SK-N-MC (cell line): ENCODE measurements around the gene KAT8.

Experiments
- DNase-seq: peaks from one replicate; pipeline ENCODE4 v3.0.0-alpha.2; 2011; ENCODE audit warnings: low read depth, low spot score
- H3K27ac ChIP-seq: fragments of 200-600 bp; sonication (generic); 2 replicates; pipeline ENCODE4 v1.5.1; 2016; ENCODE audit warnings: mixed run types
- H3K36me3 ChIP-seq: fragments of 200-600 bp; sonication (generic); 2 replicates; pipeline ENCODE4 v1.6.1; 2017; ENCODE audit warnings: antibody characterized with exemption, low read length, mixed read lengths; ENCODE audit not compliant: insufficient read depth
- H3K4me3 ChIP-seq: fragments of 200-600 bp; sonication (generic); 2 replicates; pipeline ENCODE4 v1.5.1; 2016
- H3K9ac ChIP-seq: fragments of 200-600 bp; sonication (generic); 2 replicates; pipeline ENCODE4 v1.8.0; 2017; ENCODE audit warnings: mixed run types, mixed read lengths; ENCODE audit not compliant: insufficient read length
- H3K9me3 ChIP-seq: fragments of 200-600 bp; sonication (generic); 2 replicates; pipeline ENCODE4 v1.6.1; 2017; ENCODE audit warnings: low read depth, mild to moderate bottlenecking, antibody characterized with exemption, low read length, moderate library complexity, mixed read lengths
- EZH2 ChIP-seq: fragments of 200-600 bp; sonication (generic); IDR thresholded peaks from one replicate; pipeline ENCODE4 v1.6.1; 2017; ENCODE audit warnings: antibody characterized with exemption
- FOXP2 ChIP-seq: optimal IDR thresholded peaks from 2 replicates; pipeline ENCODE3; 2011; ENCODE audit warnings: mild to moderate bottlenecking, moderate library complexity; ENCODE audit not compliant: insufficient read depth; ENCODE audit errors: extremely low read length, control extremely low read depth
- POLR2AphosphoS5 ChIP-seq: IDR thresholded peaks from 2 replicates; pipeline ENCODE4 v1.6.1; 2012; ENCODE audit warnings: mild to moderate bottlenecking, low read depth, low read length, borderline replicate concordance

The KAT8 gene

GRCh38 chr16:31077024-31077423, 40.4 kb upstream of the KAT8 start:
- Histone ChIP-seq H3K27ac (no peak overlapping the region), H3K9ac (no peak overlapping the region), H3K36me3 (peaks cover 46% of the 10 kb centered on the region; the same call in 1 of the 2 replicates), H3K4me3 (no peak overlapping the region), H3K9me3 (no peaks in the 10 kb centered on the region)
- TF ChIP-seq FOXP2 = no peak
- no peak for TF ChIP-seq EZH2
- no peak for TF ChIP-seq POLR2AphosphoS5
- no peak for DNase-seq

- TF ChIP-seq FOXP2 (no peak), EZH2 (no peak), POLR2AphosphoS5 (no peak)
- Histone ChIP-seq H3K27ac (no peak overlapping the region), H3K4me3 (no peak overlapping the region), H3K9me3 (no peaks in the 10 kb centered on the region), H3K9ac (no peak overlapping the region), H3K36me3 (peaks cover 46% of the 10 kb centered on the region; the same call in 1 of the 2 replicates)
- no peak for DNase-seq
Measured at GRCh38 chr16:31077592-31078396, 39.7 kb upstream of the KAT8 start.

GRCh38 chr16:31078597-31079341, 38.7 kb upstream of the KAT8 start:
- Histone ChIP-seq H3K9ac (no peak overlapping the region), H3K4me3 (no peak overlapping the region), H3K9me3 (no peaks in the 10 kb centered on the region), H3K36me3 (peaks cover 46% of the 10 kb centered on the region; the same call in 1 of the 2 replicates), H3K27ac (no peak overlapping the region)
- no peak for TF ChIP-seq POLR2AphosphoS5
- no peak for TF ChIP-seq FOXP2
- no peak for TF ChIP-seq EZH2
- DNase-seq = no peak

- Histone ChIP-seq H3K9ac (no peak overlapping the region), H3K36me3 (peaks cover 46% of the 10 kb centered on the region; the same call in 1 of the 2 replicates), H3K27ac (no peak overlapping the region), H3K9me3 (no peaks in the 10 kb centered on the region), H3K4me3 (no peak overlapping the region)
- no peak for DNase-seq
- TF ChIP-seq FOXP2 = no peak
- TF ChIP-seq EZH2 = no peak
- no peak for TF ChIP-seq POLR2AphosphoS5
Measured at GRCh38 chr16:31079342-31079944, 38.0 kb upstream of the KAT8 start.

- no peak overlapping the region for H3K9ac ChIP-seq
- H3K4me3 ChIP-seq = no peak overlapping the region
- H3K9me3 ChIP-seq = no peaks in the 10 kb centered on the region
- peaks cover 46% of the 10 kb centered on the region; the same call in 1 of the 2 replicates for H3K36me3 ChIP-seq
- no peak for DNase-seq
- TF ChIP-seq POLR2AphosphoS5 (no peak), EZH2 (no peak), FOXP2 (no peak)
- H3K27ac ChIP-seq = no peak overlapping the region
Measured at GRCh38 chr16:31080035-31080629, 37.3 kb upstream of the KAT8 start.

- DNase-seq = no peak
- no peak overlapping the region for H3K4me3 ChIP-seq
- H3K9me3 ChIP-seq = no peaks in the 10 kb centered on the region
- peaks cover 46% of the 10 kb centered on the region; the same call in 1 of the 2 replicates for H3K36me3 ChIP-seq
- no peak overlapping the region for H3K9ac ChIP-seq
- no peak overlapping the region for H3K27ac ChIP-seq
- no peak for TF ChIP-seq POLR2AphosphoS5
- TF ChIP-seq FOXP2 = no peak
- no peak for TF ChIP-seq EZH2
Measured at GRCh38 chr16:31080756-31081419, 36.6 kb upstream of the KAT8 start.

- no peak for TF ChIP-seq FOXP2
- TF ChIP-seq POLR2AphosphoS5 = peak; percentile 20; the same call in 1 of the 2 replicates
- Histone ChIP-seq H3K9me3 (no peaks in the 10 kb centered on the region), H3K9ac (no peak overlapping the region), H3K36me3 (peaks cover 39% of the 10 kb centered on the region; the same call in 1 of the 2 replicates), H3K27ac (no peak overlapping the region), H3K4me3 (no peak overlapping the region)
- DNase-seq = no peak
Measured at GRCh38 chr16:31081428-31082351, 35.8 kb upstream of the KAT8 start.
